GM23338 (cell line): ENCODE measurements around the gene ULBP2.

ENCODE experiments used
- EZH2phosphoT487 ChIP-seq: fragments of 200-600 bp; sonication (generic); IDR thresholded peaks from one replicate; pipeline ENCODE4 v1.8.1; 2018; ENCODE audit warnings: antibody characterized with exemption; ENCODE audit not compliant: unreplicated experiment
- ZNF331 ChIP-seq: fragments of 250-450 bp; sonication (Bioruptor Pico); IDR thresholded peaks from 2 replicates; pipeline ENCODE4 v1.5.0; 2020; ENCODE audit warnings: low read depth, mild to moderate bottlenecking, moderate library complexity
- TF ChIP-seq, protein P1 (sequence below), 2 experiments: fragments of 200-600 bp in 1 of 2; sonication (generic) in 1 of 2; conservative IDR thresholded peaks; 2 replicates each; pipeline versions ENCODE4 v1.5.1 to v1.6.1; 2016 to 2017; ENCODE audit warnings: antibody characterized with exemption in 2 of 2, low read depth in 2 of 2, mild to moderate bottlenecking in 2 of 2, moderate library complexity in 1 of 2

DNA sequence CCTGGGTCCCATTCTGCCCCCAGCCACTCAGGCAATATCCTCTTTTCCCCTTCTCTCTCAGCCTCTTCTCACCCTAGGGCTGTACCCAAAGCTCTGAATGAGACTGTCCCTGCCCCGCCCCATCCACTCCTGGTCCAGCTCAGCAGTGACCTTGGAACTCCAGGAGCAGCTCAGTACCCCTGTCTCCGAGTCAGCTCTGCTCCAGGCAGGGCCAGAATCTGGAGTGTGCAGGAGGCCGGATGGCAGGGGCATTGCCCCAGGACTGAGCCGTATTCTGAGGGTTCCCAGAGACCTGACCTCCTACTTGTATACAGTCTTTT is 16.9 kb upstream of the ULBP2 start:
- TF ChIP-seq ZNF331 = no peak
- TF ChIP-seq, protein P1, sequence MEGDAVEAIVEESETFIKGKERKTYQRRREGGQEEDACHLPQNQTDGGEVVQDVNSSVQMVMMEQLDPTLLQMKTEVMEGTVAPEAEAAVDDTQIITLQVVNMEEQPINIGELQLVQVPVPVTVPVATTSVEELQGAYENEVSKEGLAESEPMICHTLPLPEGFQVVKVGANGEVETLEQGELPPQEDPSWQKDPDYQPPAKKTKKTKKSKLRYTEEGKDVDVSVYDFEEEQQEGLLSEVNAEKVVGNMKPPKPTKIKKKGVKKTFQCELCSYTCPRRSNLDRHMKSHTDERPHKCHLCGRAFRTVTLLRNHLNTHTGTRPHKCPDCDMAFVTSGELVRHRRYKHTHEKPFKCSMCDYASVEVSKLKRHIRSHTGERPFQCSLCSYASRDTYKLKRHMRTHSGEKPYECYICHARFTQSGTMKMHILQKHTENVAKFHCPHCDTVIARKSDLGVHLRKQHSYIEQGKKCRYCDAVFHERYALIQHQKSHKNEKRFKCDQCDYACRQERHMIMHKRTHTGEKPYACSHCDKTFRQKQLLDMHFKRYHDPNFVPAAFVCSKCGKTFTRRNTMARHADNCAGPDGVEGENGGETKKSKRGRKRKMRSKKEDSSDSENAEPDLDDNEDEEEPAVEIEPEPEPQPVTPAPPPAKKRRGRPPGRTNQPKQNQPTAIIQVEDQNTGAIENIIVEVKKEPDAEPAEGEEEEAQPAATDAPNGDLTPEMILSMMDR (conservative IDR thresholded peaks at IDR 0.05; ENCODE audit: low read depth in 2 of 2) = no peak
- TF ChIP-seq EZH2phosphoT487 = no peak
